GM12892 (cell line): ENCODE measurements around the gene ABCA6.

ENCODE experiments used
- POLR2A ChIP-seq: IDR thresholded peaks from 2 replicates; pipeline ENCODE4 v1.6.1; 2011; ENCODE audit warnings: low read depth, low read length, control low read depth
- TAF1 ChIP-seq: IDR thresholded peaks from 2 replicates; pipeline ENCODE4 v1.6.1; 2011; ENCODE audit warnings: low read depth, mild to moderate bottlenecking, control low read depth, low read length, borderline replicate concordance

- TF ChIP-seq TAF1 (no peak), POLR2A (no peak)
Observed at GRCh38 chr17:69062860-69063581, 78.7 kb downstream of the ABCA6 start.
